GM21717 (cell line): ENCODE results near the gene IGSF10.

Experiments
- ATAC-seq: cut with Tn5 transposase; IDR thresholded peaks from one replicate; pipeline ENCODE4 v1.9.1; 2021; ENCODE audit warnings: mild to moderate bottlenecking, moderate library complexity; ENCODE audit not compliant: unreplicated experiment

Gene IGSF10

DNA sequence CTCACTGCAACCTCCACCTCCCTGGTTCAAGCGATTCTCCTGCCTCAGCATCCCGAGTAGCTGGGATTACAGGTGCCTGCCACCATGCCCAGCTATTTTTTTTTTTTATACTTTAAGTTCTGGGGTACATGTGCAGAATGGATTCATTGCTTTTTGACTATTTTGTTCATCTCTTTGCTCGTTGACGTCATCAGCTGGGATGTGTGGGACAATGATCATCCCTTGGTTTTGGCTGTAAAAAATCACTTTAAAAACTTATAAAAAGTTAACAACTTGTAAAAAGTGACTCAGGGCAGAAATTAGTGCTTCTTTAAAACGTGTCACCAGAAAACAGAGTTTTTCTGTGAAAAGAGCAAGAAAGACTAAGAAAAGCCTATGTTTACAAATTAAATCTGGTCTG is 37.8 kb downstream of the IGSF10 start:
- no peak for ATAC-seq

DNA sequence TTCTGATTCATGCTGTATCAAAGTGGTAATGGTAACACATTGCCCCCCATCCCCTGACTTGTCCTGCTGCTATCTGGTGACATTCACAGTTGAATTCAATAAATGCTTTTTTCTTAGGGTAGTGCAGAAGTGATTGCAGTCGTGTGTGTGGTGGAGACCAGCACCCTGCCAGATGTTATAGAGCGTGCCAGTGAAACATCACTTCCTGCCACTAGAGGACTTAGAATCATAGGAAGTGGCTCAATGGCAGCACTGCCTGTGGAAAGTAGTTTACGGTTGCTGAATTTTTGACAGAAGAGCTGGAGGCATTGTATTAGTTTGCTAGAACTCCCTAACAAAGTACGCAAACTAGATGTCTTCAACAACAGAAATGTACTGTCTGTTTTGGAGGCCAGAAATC is 38.9 kb downstream of the IGSF10 start:
- no peak for ATAC-seq

DNA sequence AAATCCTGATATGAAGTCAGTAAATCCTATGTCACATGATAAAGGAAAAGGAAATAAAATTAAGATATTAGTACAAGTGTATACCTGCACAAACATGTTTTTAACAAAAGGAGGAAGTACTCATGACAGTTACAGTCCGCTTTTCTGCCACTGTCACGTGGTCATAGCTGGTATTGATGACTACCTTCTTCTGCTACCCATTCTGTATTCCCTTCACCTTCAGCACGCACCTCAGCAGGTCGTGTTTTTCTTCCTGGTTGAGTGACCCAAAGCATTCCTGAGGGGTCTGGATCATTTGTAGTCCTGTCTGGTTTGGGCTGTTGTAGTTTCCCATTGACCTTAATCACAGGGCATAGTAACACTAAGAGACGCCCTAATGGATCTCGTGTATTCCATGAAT is 41.1 kb downstream of the IGSF10 start:
- no peak for ATAC-seq

DNA sequence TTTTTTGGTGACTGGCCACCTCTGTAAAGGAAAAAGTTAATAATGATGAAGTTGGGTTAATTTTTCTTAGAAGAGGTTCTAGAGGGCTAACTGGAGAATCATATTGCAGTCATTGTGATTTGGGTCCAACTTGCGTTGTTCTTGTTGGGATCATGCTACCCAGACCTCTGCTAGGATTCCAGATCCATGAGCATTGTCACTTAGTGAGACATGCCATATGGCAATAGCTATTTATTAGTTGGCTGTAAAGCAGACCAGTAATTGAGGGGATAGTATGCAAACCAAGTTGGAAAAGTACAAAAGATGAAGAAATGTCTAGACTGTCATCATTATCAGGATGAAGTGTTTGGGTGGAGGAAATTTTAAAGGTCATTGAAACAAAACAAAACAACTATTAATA is 45.6 kb downstream of the IGSF10 start:
- no peak for ATAC-seq

DNA sequence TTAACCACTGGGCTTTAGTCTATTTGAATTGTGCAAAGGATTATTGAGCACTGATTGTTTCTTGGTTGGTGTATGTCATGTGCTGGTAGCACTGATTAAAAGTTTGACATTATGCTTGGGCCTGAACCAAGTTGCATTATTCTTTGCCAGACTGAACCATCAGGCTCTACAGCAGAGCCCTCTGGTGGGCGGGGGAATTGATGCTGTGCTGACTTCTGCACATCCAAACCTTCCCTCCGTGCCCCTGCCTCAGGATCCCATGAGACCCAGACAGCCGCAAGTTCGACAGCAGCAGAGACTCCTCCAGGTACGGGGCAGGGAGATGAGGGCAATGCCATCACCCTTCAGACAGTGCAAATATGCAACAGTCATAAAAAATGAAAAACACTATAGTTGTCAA is 47.9 kb downstream of the IGSF10 start:
- no peak for ATAC-seq
